AG09319 (cell line): ENCODE data around the gene OSMR.

ENCODE experiments used
- DNase-seq: peaks from one replicate; pipeline ENCODE4 v3.0.0-alpha.2; 2010; ENCODE audit warnings: low read depth; ENCODE audit errors: extremely low read depth
- CTCF ChIP-seq: IDR thresholded peaks from 2 replicates; pipeline ENCODE4 v1.5.1; 2011; ENCODE audit warnings: low read depth, mild to moderate bottlenecking, inconsistent platforms, low read length, moderate library complexity

Gene OSMR

GRCh38 chr5:38968665-38969064 is 122.9 kb downstream of the OSMR start:
- no peak for DNase-seq
- no peak for TF ChIP-seq CTCF

- no peak for DNase-seq
- TF ChIP-seq CTCF, result no peak
Measured at GRCh38 chr5:38978036-38978435, 132.2 kb downstream of the OSMR start.

- no peak for TF ChIP-seq CTCF
Measured at GRCh38 chr5:38979535-38979934, 133.7 kb downstream of the OSMR start.

More at GRCh38 chr5:38979535-38979934, 133.7 kb downstream of the OSMR start:
- no peak for DNase-seq
